H9 (cell line): ENCODE data around the gene TMC1. TPM values are rescaled to one million over a fixed set of nuclear protein-coding genes. Genes with fewer than 3 reads are reported as not detected.

Source experiments
- DNase-seq: peaks from one replicate; pipeline ENCODE4 v3.0.0-alpha.2; 2017
- H2AFZ ChIP-seq: one replicate; pipeline ENCODE4 v1.6.1; 2013; ENCODE audit warnings: mild to moderate bottlenecking, low read length, control low read depth, moderate library complexity
- H2AK5ac ChIP-seq: 2 replicates; pipeline ENCODE4 v1.6.1; 2013; ENCODE audit warnings: low read length, control low read depth, mixed read lengths; ENCODE audit not compliant: insufficient read length
- H2BK120ac ChIP-seq: one replicate; pipeline ENCODE4 v1.6.1; 2013; ENCODE audit warnings: low read depth, mild to moderate bottlenecking, low read length, control low read depth, inconsistent platforms; ENCODE audit not compliant: poor library complexity, severe bottlenecking
- H2BK12ac ChIP-seq: 2 replicates; pipeline ENCODE4 v1.6.1; 2013; ENCODE audit warnings: low read length, control low read depth, mixed read lengths, low read depth; ENCODE audit not compliant: insufficient read length
- H2BK15ac ChIP-seq: 2 replicates; pipeline ENCODE4 v1.6.1; 2013; ENCODE audit warnings: low read depth, low read length, control low read depth
- H2BK20ac ChIP-seq: one replicate; pipeline ENCODE4 v1.6.1; 2013; ENCODE audit warnings: low read depth, mild to moderate bottlenecking, low read length, control low read depth, inconsistent platforms; ENCODE audit not compliant: poor library complexity, severe bottlenecking
- H2BK5ac ChIP-seq: 2 replicates; pipeline ENCODE4 v1.6.1; 2013; ENCODE audit warnings: low read length, control low read depth, mixed read lengths; ENCODE audit not compliant: insufficient read length
- H3K14ac ChIP-seq: 2 replicates; pipeline ENCODE4 v1.6.1; 2013; ENCODE audit warnings: low read length, control low read depth; ENCODE audit not compliant: insufficient read depth
- H3K18ac ChIP-seq: 2 replicates; pipeline ENCODE4 v1.6.1; 2013; ENCODE audit warnings: low read depth, mild to moderate bottlenecking, mixed read lengths, low read length, control low read depth; ENCODE audit not compliant: insufficient read length
- H3K23ac ChIP-seq: 2 replicates; pipeline ENCODE4 v1.6.1; 2013; ENCODE audit warnings: low read length, control low read depth, mixed read lengths, low read depth; ENCODE audit not compliant: insufficient read length
- H3K23me2 ChIP-seq: 2 replicates; pipeline ENCODE4 v1.6.1; 2013; ENCODE audit warnings: low read depth, mild to moderate bottlenecking, mixed read lengths, low read length, control low read depth; ENCODE audit not compliant: insufficient read length, poor library complexity, severe bottlenecking
- H3K27ac ChIP-seq: 2 replicates; pipeline ENCODE4 v1.5.1; 2013; ENCODE audit warnings: low read length, control low read depth, mixed read lengths, low read depth; ENCODE audit not compliant: insufficient read length
- H3K27me3 ChIP-seq: 2 replicates; pipeline ENCODE4 v1.6.1; 2013; ENCODE audit warnings: low read length, control low read depth, inconsistent platforms; ENCODE audit not compliant: insufficient read depth
- H3K4ac ChIP-seq: 2 replicates; pipeline ENCODE4 v1.6.1; 2013; ENCODE audit warnings: low read depth, mild to moderate bottlenecking, control low read depth, inconsistent platforms, low read length, moderate library complexity
- H3K4me1 ChIP-seq: 2 replicates; pipeline ENCODE4 v1.6.1; 2013; ENCODE audit warnings: low read length, control low read depth, inconsistent platforms; ENCODE audit not compliant: insufficient read depth
- H3K4me2 ChIP-seq: 2 replicates; pipeline ENCODE4 v1.6.1; 2013; ENCODE audit warnings: low read length, control low read depth, mixed read lengths; ENCODE audit not compliant: insufficient read length, insufficient read depth
- H3K56ac ChIP-seq: 2 replicates; pipeline ENCODE4 v1.6.1; 2013; ENCODE audit warnings: low read depth, mild to moderate bottlenecking, mixed read lengths, low read length, control low read depth; ENCODE audit not compliant: insufficient read length
- H3K79me1 ChIP-seq: 2 replicates; pipeline ENCODE4 v1.6.1; 2013; ENCODE audit warnings: low read depth, mild to moderate bottlenecking, moderate library complexity, low read length, control low read depth, inconsistent platforms; ENCODE audit not compliant: insufficient read depth, poor library complexity, severe bottlenecking
- H3K79me2 ChIP-seq: 2 replicates; pipeline ENCODE4 v1.6.1; 2013; ENCODE audit warnings: low read length, control low read depth, inconsistent platforms; ENCODE audit not compliant: insufficient read depth
- H3K9ac ChIP-seq: 2 replicates; pipeline ENCODE4 v1.6.1; 2013; ENCODE audit warnings: low read length, control low read depth, mixed read lengths; ENCODE audit not compliant: insufficient read length; ENCODE audit errors: extremely low read depth
- H3K9me3 ChIP-seq: one replicate; pipeline ENCODE4 v1.6.1; 2013; ENCODE audit warnings: low read depth, low read length, inconsistent platforms; ENCODE audit not compliant: control insufficient read depth
- H3T11ph ChIP-seq: one replicate; pipeline ENCODE4 v1.6.1; 2013; ENCODE audit warnings: mild to moderate bottlenecking, low read length, control low read depth, inconsistent platforms
- H4K20me1 ChIP-seq: one replicate; pipeline ENCODE4 v1.6.1; 2013; ENCODE audit not compliant: control insufficient read depth, insufficient read length, insufficient read depth
- H4K5ac ChIP-seq: 2 replicates; pipeline ENCODE4 v1.6.1; 2013; ENCODE audit warnings: low read depth, mild to moderate bottlenecking, mixed read lengths, low read length, control low read depth; ENCODE audit not compliant: insufficient read length
- H4K8ac ChIP-seq: replicated peaks from 2 replicates; pipeline ENCODE4 v1.6.1; 2013; ENCODE audit warnings: low read length, control low read depth, mixed read lengths, low read depth; ENCODE audit not compliant: insufficient read length
- H4K91ac ChIP-seq: 2 replicates; pipeline ENCODE4 v1.6.1; 2013; ENCODE audit warnings: low read depth, mild to moderate bottlenecking, moderate library complexity, mixed read lengths, low read length, control low read depth; ENCODE audit not compliant: insufficient read length
- H3K27ac Mint-ChIP-seq, 3 experiments: 2 replicates in 2 of 3; 3 replicates in 1 of 3; pipeline ENCODE4 v1.8.0; 2020 to 2021; ENCODE audit warnings: mixed read lengths in 3 of 3, mild to moderate bottlenecking in 1 of 3, moderate library complexity in 1 of 3
- H3K27me3 Mint-ChIP-seq: 2 replicates; pipeline ENCODE4 v1.8.0; 2021; ENCODE audit warnings: low read depth, mild to moderate bottlenecking, moderate library complexity, mixed read lengths
- H3K36me3 Mint-ChIP-seq, 3 experiments: 2 replicates in 2 of 3; 3 replicates in 1 of 3; pipeline ENCODE4 v1.8.0; 2020 to 2021; ENCODE audit warnings: low read depth in 3 of 3, mixed read lengths in 3 of 3; ENCODE audit not compliant: insufficient read depth in 1 of 3
- H3K4me1 Mint-ChIP-seq, 2 experiments: 2 replicates each; pipeline ENCODE4 v1.8.0; 2020; ENCODE audit warnings: mixed read lengths in 2 of 2
- H3K4me3 Mint-ChIP-seq, 2 experiments: 2 replicates in 1 of 2; 3 replicates in 1 of 2; pipeline ENCODE4 v1.8.0; 2020 to 2021; ENCODE audit warnings: mild to moderate bottlenecking in 2 of 2, mixed read lengths in 2 of 2, moderate library complexity in 1 of 2
- H3K9me3 Mint-ChIP-seq, 2 experiments: 2 replicates in 1 of 2; 3 replicates in 1 of 2; pipeline ENCODE4 v1.8.0; 2020; ENCODE audit warnings: mild to moderate bottlenecking in 2 of 2, mixed read lengths in 2 of 2, moderate library complexity in 1 of 2
- WGBS: extraction: QIAGEN DNeasy Blood & Tissue Kit; methylation state at CpG from one replicate; pipeline ENCODE4 v1.1.7; 2013; ENCODE audit warnings: missing lambda C conversion rate, low lambda C conversion rate, mixed read lengths; ENCODE audit not compliant: insufficient read length; ENCODE audit errors: extremely low coverage; 5-methylcytosine and 5-hydroxymethylcytosine counted together
- total RNA-seq: library from RNA; stranded (reverse); gene quantifications from 2 replicates; pipeline ENCODE4 v1.2.1, GENCODE V29; 2021
- TF ChIP-seq, protein P1 (sequence below): fragments of 200-600 bp; sonication (generic); conservative IDR thresholded peaks from 3 replicates; pipeline ENCODE4 v1.8.0; 2021; ENCODE audit warnings: antibody characterized with exemption, mild to moderate bottlenecking

Gene TMC1
- total RNA-seq, 1 experiment from 2014 or later: 2.4 TPM

DNA sequence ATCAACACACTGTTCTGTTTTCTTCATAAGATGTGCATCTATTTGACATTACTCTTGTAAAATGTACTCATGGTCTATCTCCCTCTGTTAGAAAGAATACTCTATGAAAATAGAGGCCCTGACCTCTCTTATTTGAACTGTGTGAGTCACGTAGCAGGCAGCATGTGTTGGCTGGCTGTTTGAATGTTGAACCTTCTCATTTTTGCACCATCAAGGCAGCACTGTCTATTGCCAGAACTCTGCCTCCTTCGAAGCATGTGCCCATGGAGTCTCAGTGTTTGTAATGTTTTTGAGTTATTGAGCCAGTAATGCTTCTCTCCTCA lies 287.0 kb downstream of the TMC1 start:
- H2BK12ac ChIP-seq: no peak overlapping the region
- no peaks in the 10 kb centered on the region for H3K4me1 ChIP-seq
- H3K36me3 Mint-ChIP-seq: peaks cover 6 to 12% (median 7%) of the 10 kb centered on the region in 3 experiments; a peak in 6 of 7 replicates
- WGBS: no CpG with 5 or more reads among the region's 2 CpGs
- no peaks in the 10 kb centered on the region for H3K9me3 ChIP-seq
- no peak overlapping the region for H3K18ac ChIP-seq
- no peak overlapping the region for H3K56ac ChIP-seq
- H3K23me2 ChIP-seq: no peaks in the 10 kb centered on the region
- H4K5ac ChIP-seq: no peak overlapping the region
- H3K27ac Mint-ChIP-seq: no peak overlapping the region
- H3K9ac ChIP-seq: no peak overlapping the region
- peaks cover 10 to 12% of the 10 kb centered on the region in 2 experiments; a peak in 4 of 5 replicates for H3K9me3 Mint-ChIP-seq
- TF ChIP-seq, protein P1, sequence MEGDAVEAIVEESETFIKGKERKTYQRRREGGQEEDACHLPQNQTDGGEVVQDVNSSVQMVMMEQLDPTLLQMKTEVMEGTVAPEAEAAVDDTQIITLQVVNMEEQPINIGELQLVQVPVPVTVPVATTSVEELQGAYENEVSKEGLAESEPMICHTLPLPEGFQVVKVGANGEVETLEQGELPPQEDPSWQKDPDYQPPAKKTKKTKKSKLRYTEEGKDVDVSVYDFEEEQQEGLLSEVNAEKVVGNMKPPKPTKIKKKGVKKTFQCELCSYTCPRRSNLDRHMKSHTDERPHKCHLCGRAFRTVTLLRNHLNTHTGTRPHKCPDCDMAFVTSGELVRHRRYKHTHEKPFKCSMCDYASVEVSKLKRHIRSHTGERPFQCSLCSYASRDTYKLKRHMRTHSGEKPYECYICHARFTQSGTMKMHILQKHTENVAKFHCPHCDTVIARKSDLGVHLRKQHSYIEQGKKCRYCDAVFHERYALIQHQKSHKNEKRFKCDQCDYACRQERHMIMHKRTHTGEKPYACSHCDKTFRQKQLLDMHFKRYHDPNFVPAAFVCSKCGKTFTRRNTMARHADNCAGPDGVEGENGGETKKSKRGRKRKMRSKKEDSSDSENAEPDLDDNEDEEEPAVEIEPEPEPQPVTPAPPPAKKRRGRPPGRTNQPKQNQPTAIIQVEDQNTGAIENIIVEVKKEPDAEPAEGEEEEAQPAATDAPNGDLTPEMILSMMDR: no peak; the same call in 2 of the 3 replicates
- H4K20me1 ChIP-seq: no peaks in the 10 kb centered on the region
- no peak overlapping the region for H2AK5ac ChIP-seq
- no peak overlapping the region for H3T11ph ChIP-seq
- no peaks in the 10 kb centered on the region for H3K27me3 Mint-ChIP-seq
- H4K91ac ChIP-seq: no peak overlapping the region
- H2BK15ac ChIP-seq: no peak overlapping the region
- H4K8ac ChIP-seq: no peak overlapping the region
- no peak overlapping the region for H3K4ac ChIP-seq
- no peaks in the 10 kb centered on the region for H3K79me2 ChIP-seq
- no peak overlapping the region for H3K4me3 Mint-ChIP-seq
- no peak overlapping the region for H2BK5ac ChIP-seq
- no peak overlapping the region for H2BK20ac ChIP-seq
- no peak overlapping the region for H3K4me2 ChIP-seq
- no peak overlapping the region for H3K27ac ChIP-seq
- H2BK120ac ChIP-seq: no peak overlapping the region
- no peaks in the 10 kb centered on the region for H3K79me1 ChIP-seq
- no peak overlapping the region for H2AFZ ChIP-seq
- H3K14ac ChIP-seq: no peak overlapping the region
- H3K4me1 Mint-ChIP-seq: no peaks in the 10 kb centered on the region
- no peak overlapping the region for H3K23ac ChIP-seq
- no peaks in the 10 kb centered on the region for H3K27me3 ChIP-seq
- no peak for DNase-seq
